HepG2 (cell line): ENCODE data around the gene MPC2. TPM values are rescaled to one million over a fixed set of nuclear protein-coding genes. Genes with fewer than 3 reads are reported as not detected.

Source experiments
- CBFB ChIP-seq: sonication (generic); formaldehyde crosslinking; IDR thresholded peaks from 2 replicates; pipeline ENCODE4 v1.4.0; 2020; ENCODE audit warnings: missing genetic modification reagents
- CBX1 ChIP-seq: IDR thresholded peaks from one replicate; pipeline ENCODE4 v1.6.1; 2016; ENCODE audit warnings: antibody characterized with exemption, low read depth
- CHD2 ChIP-seq: IDR thresholded peaks from 2 replicates; pipeline ENCODE4 v1.6.1; 2011; ENCODE audit warnings: low read depth, low read length, improper control_type of control experiment
- HNRNPUL1 ChIP-seq: fragments of 200-400 bp; formaldehyde crosslinking; IDR thresholded peaks from 2 replicates; pipeline ENCODE4 v1.6.1; 2017; ENCODE audit warnings: low read depth, mild to moderate bottlenecking, low read length, moderate library complexity
- NFKBIZ ChIP-seq: IDR thresholded peaks from 2 replicates; pipeline ENCODE4 v1.6.1; 2018; ENCODE audit warnings: missing genetic modification reagents, missing compliant biosample characterization
- POLR2AphosphoS2 ChIP-seq: IDR thresholded peaks from 2 replicates; pipeline ENCODE4 v1.6.1; 2011; ENCODE audit warnings: low read depth, low read length, improper control_type of control experiment
- SAP130 ChIP-seq: IDR thresholded peaks from 2 replicates; pipeline ENCODE4 v1.6.1; 2016; ENCODE audit warnings: low read depth
- SNAPC2 ChIP-seq: sonication (generic); formaldehyde crosslinking; IDR thresholded peaks from 2 replicates; pipeline ENCODE4 v1.8.1; 2022; ENCODE audit warnings: mild to moderate bottlenecking, missing genetic modification reagents
- SPEN ChIP-seq: sonication (generic); formaldehyde crosslinking; IDR thresholded peaks from 2 replicates; pipeline ENCODE4 v1.5.1; 2020; ENCODE audit warnings: low read depth, mild to moderate bottlenecking, missing genetic modification reagents
- U2AF2 ChIP-seq: fragments of 200-400 bp; formaldehyde crosslinking; IDR thresholded peaks from 2 replicates; pipeline ENCODE4 v1.6.1; 2017; ENCODE audit warnings: low read depth, mild to moderate bottlenecking, low read length
- YY1 ChIP-seq: IDR thresholded peaks from 2 replicates; pipeline ENCODE4 v1.6.1; 2011; ENCODE audit warnings: low read length, low read depth, moderate library complexity, mild to moderate bottlenecking; ENCODE audit not compliant: insufficient read depth, insufficient replicate concordance
- ZBTB38 ChIP-seq: sonication (generic); formaldehyde crosslinking; IDR thresholded peaks from 2 replicates; pipeline ENCODE4 v1.5.1; 2020; ENCODE audit warnings: mild to moderate bottlenecking, missing genetic modification reagents
- ZNF124 ChIP-seq: sonication (generic); formaldehyde crosslinking; IDR thresholded peaks from 2 replicates; pipeline ENCODE4 v1.4.0; 2020; ENCODE audit warnings: missing genetic modification reagents
- ZNF552 ChIP-seq: sonication (generic); formaldehyde crosslinking; IDR thresholded peaks from 2 replicates; pipeline ENCODE4 v1.9.0; 2022; ENCODE audit warnings: missing genetic modification reagents, mild to moderate bottlenecking, borderline replicate concordance
- ZNF562 ChIP-seq: sonication (generic); formaldehyde crosslinking; IDR thresholded peaks from 2 replicates; pipeline ENCODE4 v1.8.0; 2022; ENCODE audit warnings: missing genetic modification reagents, borderline replicate concordance
- ZNF768 ChIP-seq: sonication (generic); formaldehyde crosslinking; IDR thresholded peaks from 2 replicates; pipeline ENCODE4 v1.4.0; 2020; ENCODE audit warnings: missing genetic modification reagents
- polyA plus RNA-seq, 8 experiments: library from polyadenylated mRNA; depleted of rRNA in 3 of 8; stranded (reverse) in 7 of 8; unstranded in 1 of 8; fragments of >200 nt; fragmentation: Illumina TruSeq in 4 of 8; extraction: Trizol in 4 of 8; gene quantifications; 2 replicates each; pipeline versions ENCODE4 v1.2.1 to v1.2.3, GENCODE V29; 2011 to 2016; ENCODE audit warnings: low read depth in 4 of 8, missing spikeins in 1 of 8, mixed read lengths in 1 of 8; ENCODE audit not compliant: insufficient read depth in 1 of 8
- total RNA-seq, 5 experiments: library from RNA; depleted of rRNA; stranded (reverse); fragments of >200 nt; fragmentation: Illumina TruSeq; extraction: Trizol; gene quantifications; 2 replicates each; pipeline ENCODE4 v1.2.3, GENCODE V29; 2016; ENCODE audit warnings: low read depth in 1 of 5
- TF ChIP-seq, protein P1 (sequence below): fragments of 450-650 bp; IDR thresholded peaks from 2 replicates; pipeline ENCODE4 v1.6.1; 2016
- TF ChIP-seq, protein P2 (sequence below): fragments of 450-650 bp; IDR thresholded peaks from 2 replicates; pipeline ENCODE4 v1.6.1; 2017
- TF ChIP-seq, protein P3 (sequence below): sonication (generic); formaldehyde crosslinking; IDR thresholded peaks from 2 replicates; pipeline ENCODE4 v1.4.0; 2020; ENCODE audit warnings: missing genetic modification reagents
- TF ChIP-seq, protein P4 (sequence below): sonication (generic); formaldehyde crosslinking; IDR thresholded peaks from 2 replicates; pipeline ENCODE4 v1.5.0; 2020; ENCODE audit warnings: mild to moderate bottlenecking, missing genetic modification reagents
- TF ChIP-seq, protein P5 (sequence below): sonication (generic); formaldehyde crosslinking; IDR thresholded peaks from 2 replicates; pipeline ENCODE4 v1.8.1; 2022; ENCODE audit warnings: low read depth, mild to moderate bottlenecking, missing genetic modification reagents

MPC2 gene
- total and polyA plus RNA-seq, 2 of the 13 experiments (the other 11 are each of a cell fraction or from before 2014, with no cell fraction given), result 38.8 to 136 TPM

DNA sequence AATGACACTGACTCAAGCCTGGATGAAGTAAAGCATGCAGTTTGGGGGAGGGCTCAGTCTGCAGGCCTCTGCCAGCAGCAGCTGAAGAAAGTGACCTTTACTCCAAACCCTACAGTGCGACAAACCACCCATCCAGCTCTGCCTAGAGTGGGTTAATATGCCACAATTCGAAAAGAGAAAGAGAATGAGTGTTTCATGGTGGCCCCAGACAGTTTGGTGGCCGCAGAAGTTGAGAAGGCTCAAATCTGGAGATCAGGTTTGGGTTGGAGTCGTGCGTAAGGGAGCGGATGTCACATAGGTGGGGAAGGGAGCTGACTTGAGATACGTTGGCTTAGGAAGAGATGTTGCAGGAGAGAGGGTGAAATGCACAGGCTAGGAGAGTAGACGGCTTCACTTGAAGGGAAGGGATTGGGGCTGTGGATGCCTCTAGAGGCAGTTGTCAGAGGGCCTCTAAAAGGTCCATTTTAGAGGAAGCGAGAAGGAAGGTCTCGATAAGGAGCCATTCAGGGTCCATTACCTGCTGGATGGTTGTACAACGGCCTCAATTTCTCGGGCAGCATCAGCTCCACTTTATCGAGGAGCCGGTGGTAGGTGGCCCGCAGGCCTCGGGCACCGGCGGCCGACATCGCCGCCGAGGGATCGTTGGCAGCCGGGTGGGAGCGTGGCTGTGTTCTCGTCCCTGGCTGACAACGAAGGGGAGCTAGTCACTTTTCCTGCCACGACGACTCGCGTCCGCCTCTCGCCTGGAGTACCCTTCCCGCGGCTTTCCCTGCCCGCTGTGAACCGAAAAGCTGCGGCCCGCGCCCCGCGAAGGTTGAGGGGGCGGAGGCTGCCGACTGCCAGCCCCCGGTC is 1.4 kb downstream of the MPC2 start (continued):
- TF ChIP-seq, protein P1, sequence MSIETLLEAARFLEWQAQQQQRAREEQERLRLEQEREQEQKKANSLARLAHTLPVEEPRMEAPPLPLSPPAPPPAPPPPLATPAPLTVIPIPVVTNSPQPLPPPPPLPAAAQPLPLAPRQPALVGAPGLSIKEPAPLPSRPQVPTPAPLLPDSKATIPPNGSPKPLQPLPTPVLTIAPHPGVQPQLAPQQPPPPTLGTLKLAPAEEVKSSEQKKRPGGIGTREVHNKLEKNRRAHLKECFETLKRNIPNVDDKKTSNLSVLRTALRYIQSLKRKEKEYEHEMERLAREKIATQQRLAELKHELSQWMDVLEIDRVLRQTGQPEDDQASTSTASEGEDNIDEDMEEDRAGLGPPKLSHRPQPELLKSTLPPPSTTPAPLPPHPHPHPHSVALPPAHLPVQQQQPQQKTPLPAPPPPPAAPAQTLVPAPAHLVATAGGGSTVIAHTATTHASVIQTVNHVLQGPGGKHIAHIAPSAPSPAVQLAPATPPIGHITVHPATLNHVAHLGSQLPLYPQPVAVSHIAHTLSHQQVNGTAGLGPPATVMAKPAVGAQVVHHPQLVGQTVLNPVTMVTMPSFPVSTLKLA, result no peak
- TF ChIP-seq YY1 (no peak), POLR2AphosphoS2 (no peak), U2AF2 (no peak), NFKBIZ (CRISPR knock-in tag) (0 out of 2 replicates have a peak, but pooled peaks have one; percentile 10), SNAPC2 (no peak), ZNF552 (CRISPR knock-in tag) (no peak; the same call in 1 of the 2 replicates), ZNF562 (CRISPR knock-in tag) (no peak), CBX1 (peak; percentile 47), HNRNPUL1 (no peak), ZBTB38 (CRISPR knock-in tag) (no peak), SPEN (CRISPR knock-in tag) (peak; percentile 49; the same call in 1 of the 2 replicates), CHD2 (no peak), SAP130 (peak; percentile 82), ZNF768 (CRISPR knock-in tag) (peak; percentile 33; the same call in 1 of the 2 replicates), CBFB (CRISPR knock-in tag) (no peak), ZNF124 (no peak)
- TF ChIP-seq, protein P2, sequence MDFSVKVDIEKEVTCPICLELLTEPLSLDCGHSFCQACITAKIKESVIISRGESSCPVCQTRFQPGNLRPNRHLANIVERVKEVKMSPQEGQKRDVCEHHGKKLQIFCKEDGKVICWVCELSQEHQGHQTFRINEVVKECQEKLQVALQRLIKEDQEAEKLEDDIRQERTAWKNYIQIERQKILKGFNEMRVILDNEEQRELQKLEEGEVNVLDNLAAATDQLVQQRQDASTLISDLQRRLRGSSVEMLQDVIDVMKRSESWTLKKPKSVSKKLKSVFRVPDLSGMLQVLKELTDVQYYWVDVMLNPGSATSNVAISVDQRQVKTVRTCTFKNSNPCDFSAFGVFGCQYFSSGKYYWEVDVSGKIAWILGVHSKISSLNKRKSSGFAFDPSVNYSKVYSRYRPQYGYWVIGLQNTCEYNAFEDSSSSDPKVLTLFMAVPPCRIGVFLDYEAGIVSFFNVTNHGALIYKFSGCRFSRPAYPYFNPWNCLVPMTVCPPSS, result no peak
- TF ChIP-seq, protein P3, sequence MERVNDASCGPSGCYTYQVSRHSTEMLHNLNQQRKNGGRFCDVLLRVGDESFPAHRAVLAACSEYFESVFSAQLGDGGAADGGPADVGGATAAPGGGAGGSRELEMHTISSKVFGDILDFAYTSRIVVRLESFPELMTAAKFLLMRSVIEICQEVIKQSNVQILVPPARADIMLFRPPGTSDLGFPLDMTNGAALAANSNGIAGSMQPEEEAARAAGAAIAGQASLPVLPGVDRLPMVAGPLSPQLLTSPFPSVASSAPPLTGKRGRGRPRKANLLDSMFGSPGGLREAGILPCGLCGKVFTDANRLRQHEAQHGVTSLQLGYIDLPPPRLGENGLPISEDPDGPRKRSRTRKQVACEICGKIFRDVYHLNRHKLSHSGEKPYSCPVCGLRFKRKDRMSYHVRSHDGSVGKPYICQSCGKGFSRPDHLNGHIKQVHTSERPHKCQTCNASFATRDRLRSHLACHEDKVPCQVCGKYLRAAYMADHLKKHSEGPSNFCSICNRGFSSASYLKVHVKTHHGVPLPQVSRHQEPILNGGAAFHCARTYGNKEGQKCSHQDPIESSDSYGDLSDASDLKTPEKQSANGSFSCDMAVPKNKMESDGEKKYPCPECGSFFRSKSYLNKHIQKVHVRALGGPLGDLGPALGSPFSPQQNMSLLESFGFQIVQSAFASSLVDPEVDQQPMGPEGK (CRISPR knock-in tag), result peak; percentile 97
- TF ChIP-seq, protein P4, sequence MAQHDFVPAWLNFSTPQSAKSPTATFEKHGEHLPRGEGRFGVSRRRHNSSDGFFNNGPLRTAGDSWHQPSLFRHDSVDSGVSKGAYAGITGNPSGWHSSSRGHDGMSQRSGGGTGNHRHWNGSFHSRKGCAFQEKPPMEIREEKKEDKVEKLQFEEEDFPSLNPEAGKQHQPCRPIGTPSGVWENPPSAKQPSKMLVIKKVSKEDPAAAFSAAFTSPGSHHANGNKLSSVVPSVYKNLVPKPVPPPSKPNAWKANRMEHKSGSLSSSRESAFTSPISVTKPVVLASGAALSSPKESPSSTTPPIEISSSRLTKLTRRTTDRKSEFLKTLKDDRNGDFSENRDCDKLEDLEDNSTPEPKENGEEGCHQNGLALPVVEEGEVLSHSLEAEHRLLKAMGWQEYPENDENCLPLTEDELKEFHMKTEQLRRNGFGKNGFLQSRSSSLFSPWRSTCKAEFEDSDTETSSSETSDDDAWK (CRISPR knock-in tag), result no peak
- TF ChIP-seq, protein P5, sequence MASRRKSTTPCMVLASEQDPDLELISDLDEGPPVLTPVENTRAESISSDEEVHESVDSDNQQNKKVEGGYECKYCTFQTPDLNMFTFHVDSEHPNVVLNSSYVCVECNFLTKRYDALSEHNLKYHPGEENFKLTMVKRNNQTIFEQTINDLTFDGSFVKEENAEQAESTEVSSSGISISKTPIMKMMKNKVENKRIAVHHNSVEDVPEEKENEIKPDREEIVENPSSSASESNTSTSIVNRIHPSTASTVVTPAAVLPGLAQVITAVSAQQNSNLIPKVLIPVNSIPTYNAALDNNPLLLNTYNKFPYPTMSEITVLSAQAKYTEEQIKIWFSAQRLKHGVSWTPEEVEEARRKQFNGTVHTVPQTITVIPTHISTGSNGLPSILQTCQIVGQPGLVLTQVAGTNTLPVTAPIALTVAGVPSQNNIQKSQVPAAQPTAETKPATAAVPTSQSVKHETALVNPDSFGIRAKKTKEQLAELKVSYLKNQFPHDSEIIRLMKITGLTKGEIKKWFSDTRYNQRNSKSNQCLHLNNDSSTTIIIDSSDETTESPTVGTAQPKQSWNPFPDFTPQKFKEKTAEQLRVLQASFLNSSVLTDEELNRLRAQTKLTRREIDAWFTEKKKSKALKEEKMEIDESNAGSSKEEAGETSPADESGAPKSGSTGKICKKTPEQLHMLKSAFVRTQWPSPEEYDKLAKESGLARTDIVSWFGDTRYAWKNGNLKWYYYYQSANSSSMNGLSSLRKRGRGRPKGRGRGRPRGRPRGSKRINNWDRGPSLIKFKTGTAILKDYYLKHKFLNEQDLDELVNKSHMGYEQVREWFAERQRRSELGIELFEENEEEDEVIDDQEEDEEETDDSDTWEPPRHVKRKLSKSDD, result no peak
